HG02588 (cell line): ENCODE results near the gene MATN1.

ENCODE experiments used
- ATAC-seq: cut with Tn5 transposase; IDR thresholded peaks from one replicate; pipeline ENCODE4 v1.9.1; 2021; ENCODE audit warnings: mild to moderate bottlenecking, moderate library complexity; ENCODE audit not compliant: unreplicated experiment

Gene MATN1

GRCh38 chr1:30719406-30720270 is 3.7 kb downstream of the MATN1 start:
- ATAC-seq: no peak

DNA sequence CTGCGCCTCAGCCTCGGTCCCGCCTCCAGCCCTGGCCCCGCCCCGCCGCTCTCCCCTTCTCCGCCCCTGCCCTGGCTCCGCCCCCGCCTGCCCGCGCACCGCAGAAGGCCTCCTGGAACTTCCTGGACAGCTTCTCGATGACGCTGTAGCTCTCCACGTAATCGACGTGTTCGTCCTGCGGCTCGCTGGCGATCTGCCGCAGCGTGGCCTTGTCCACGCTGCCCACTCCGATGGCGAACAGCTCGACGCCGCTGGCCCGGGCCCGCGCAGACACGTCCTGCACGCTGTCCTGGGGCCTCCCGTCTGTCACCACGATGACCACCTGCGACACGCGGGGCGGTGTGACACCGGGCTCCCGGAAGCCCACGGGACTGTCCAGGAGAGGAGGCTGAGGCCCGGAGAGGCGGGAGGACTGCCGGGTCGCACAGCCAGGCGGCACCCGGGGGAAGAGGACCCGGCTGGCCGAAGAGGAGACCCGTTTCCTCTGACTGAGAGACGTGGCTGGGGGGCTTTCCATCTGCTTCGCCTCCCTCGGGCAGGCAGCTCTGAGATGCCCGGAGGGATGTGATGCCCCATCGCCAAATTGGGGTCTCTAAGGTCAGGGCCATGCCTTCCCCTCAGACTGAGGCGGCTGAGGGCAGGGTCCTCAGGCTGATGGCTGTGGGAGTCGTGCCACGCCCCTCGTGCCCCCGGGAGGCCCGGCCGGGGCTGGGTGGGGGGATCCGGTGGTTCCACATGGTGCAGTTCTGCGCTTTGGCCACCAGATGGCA is 4.6 kb downstream of the MATN1 start:
- ATAC-seq: peak; percentile 52

DNA sequence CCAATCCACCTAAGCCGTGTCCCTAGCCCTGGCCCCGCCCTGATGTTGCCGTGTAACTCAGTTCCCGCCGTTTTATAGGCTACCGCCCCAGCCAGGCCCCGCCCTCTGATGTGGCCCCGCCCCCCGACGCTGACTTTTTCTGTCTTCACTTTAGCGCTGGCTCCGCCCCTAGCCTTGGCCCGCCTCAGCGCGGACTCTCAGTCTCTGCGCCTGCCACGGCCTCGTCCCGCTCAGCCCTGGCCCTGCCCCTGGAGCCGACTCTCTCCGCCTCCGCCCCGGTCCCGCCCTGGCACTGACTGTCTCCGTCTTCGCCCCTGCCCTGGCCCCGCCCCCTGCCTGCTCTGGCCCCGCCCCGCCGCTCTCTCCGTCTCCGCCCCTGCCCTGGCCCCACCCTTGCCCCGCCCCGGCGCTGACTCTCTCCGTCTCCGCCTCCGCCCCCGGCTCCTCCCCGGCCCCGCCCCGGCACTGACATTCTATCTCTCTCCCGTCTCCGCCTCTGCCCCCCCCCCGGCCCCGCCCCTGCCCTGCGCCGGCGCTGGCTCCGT is 5.2 kb downstream of the MATN1 start:
- ATAC-seq: peak; percentile 77

DNA sequence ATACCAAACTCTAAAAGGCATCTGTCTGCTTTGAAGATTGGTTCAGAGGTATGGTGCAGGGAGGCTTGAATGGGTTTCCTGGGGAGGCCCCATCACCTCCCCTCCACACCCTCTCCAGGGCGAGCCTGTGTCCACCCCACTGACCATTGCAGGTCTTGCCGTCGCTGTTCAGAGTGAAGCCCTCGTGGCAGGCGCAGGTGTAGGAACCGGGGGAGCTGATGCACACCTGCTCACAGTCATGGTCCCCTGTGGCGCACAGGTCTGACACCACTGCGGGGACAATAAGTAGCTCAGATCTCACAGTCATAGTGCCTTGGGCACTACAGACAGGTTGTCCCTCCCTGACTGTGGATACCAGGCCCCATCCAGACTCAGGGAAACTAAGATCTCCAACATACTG is 6.7 kb downstream of the MATN1 start:
- no peak for ATAC-seq

DNA sequence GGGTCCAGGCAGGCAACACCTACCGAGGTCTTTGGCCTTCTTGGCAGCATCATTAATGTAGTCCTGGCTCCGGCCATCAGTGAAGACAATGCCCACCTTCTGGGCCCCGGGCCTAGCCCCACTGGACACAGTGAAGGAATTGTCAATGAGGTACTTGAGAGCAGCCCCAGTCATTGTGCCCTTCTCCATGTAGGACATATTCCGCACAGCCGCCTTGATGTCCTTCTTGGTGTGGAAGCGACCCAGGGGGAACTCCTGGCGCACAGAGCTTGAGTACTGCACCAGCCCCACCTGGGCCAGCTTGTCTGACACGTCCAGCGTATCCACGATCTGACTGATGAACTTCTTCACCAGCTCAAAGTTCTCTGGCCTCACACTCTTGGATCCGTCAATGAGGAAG is 7.5 kb downstream of the MATN1 start:
- ATAC-seq: no peak

GRCh38 chr1:30715216-30715615 is 8.2 kb downstream of the MATN1 start:
- ATAC-seq: no peak

DNA sequence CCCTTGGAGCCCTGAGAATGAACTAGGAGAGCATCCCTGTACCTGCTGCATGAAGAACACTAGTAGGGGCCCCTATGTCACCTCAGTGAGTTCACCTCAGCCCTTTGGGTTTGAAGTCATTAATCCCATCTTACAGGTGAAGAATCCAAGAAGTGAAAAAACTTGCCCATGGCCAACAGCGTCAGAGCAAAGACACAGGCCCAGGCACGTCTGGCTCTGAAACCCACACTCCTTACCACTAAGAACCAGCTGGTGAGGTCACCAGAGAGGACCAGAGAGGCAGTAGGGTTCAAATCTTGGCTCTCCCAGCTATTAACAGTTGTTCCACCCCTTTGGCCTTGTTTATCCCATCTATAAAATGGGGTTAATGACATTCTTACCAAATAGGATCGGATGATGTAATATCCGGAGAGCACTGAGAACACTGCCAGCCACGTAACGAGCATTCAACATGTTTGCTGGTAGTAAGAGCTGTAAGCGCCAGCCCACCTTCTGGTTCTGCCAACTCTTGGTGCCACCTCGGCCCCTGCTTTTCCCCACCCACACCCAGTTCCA is 8.8 kb downstream of the MATN1 start:
- ATAC-seq: no peak

DNA sequence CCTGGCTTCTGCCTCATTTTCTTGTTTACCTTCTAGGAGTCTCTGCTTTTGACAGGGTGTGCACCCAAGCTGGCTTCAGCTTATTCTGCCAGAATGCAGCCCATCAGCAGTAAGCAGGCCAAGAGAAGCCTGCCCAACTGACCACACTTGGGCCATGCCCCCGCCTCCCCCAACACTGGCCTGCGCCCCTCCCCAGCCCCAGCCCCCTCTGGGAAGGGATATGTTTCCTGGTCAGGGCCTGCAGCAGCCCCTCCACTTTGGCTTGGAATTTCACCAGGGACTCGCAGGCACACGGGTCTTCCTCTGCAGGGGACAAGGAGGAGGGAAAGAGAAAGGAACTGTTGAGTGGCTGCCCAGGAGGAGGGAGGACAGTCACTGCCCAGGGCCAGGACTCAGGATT is 9.4 kb downstream of the MATN1 start:
- no peak for ATAC-seq

DNA sequence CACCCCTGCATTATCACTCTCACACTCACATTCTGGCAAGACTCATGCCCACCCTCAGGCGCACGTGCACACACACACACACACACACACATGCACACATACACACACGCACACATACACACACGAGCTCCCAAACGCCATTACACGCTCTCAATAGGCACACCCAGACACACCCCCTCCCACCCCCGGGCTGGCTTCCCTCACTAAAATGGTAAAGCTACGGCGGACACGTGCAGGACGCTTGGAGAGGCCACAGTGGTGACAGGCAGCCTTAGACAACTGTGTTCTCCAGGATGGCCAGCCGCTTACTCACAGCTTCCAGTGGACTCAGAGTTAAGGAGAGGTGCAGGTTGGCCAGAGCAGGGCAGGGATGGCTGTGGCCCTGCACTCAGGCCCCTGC is 10.1 kb downstream of the MATN1 start:
- no peak for ATAC-seq

DNA sequence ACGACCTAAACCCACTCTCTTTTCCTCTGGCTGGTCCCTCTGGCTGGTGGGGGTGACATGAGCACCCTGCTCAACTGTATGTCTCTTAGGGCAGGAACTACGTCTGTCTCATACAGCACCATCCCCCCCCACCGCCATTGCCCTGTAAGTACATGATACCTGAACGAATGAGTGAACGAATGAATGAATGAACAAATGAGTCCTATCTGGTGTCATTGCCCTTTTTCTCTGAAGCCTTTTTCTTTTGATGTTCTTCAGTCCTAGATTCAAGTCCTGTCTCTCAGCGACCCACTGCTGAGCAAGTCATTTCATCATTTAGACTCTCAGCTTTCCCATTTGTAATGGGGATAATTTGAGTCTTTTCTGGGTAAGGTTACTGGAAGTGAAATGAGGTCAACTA is 10.8 kb downstream of the MATN1 start:
- ATAC-seq: no peak

DNA sequence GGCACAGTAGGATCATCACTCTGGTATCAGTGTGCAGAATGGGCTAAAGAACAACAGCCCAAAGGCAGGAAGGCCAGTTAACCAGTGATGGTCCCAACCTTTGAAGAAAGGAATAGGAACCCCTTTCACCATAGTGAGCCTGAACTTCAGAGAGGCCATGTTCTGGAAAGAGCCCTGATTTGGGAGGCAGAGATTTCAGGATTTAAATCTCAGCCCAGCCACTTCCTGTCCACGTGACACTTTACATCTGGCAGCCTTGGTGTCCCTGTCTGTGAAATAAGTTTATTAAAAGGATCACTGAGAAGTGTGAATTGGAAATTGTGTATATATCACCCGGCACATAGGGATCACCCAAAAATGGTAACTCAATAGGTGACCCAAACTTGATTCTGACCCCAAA is 13.0 kb downstream of the MATN1 start:
- no peak for ATAC-seq

DNA sequence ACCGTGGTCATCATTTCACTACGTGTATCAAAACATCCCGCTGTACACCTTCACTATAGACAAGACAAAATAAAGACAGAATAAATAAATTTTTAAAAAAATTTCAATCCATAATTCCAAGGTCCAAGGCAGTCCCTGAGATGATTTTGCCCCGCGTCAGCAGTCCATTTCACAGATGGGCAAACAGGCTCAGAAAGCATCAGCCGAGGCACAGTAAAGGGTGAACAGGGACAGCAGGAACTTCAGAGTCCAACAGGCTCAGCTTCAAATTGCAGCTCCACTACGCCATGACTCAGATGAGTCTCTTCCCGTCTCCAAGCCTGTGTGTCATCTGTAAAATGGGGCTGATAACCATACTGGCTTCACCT is 15.0 kb downstream of the MATN1 start:
- no peak for ATAC-seq

- no peak for ATAC-seq
Observed at GRCh38 chr1:30707412-30708360, 15.7 kb downstream of the MATN1 start.

DNA sequence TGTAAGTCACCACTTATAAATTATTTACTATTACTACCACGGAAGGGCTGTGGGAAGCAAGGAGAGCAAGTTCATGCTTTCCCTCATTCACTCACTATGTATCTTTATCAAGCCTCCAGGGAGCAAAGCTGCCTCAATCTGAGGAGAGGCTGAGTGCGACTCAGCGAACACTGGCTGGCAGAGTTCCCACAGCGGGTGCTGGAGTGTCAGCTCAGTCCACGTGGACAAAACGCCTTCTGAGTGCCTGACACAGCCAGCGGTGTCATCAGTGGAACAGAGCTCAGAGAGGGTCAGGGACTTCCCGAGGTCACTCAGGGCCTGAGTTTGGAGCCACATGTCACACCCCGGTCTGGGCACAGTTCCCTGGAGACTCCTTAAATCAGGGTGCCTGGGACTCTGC is 16.9 kb downstream of the MATN1 start:
- ATAC-seq: no peak

DNA sequence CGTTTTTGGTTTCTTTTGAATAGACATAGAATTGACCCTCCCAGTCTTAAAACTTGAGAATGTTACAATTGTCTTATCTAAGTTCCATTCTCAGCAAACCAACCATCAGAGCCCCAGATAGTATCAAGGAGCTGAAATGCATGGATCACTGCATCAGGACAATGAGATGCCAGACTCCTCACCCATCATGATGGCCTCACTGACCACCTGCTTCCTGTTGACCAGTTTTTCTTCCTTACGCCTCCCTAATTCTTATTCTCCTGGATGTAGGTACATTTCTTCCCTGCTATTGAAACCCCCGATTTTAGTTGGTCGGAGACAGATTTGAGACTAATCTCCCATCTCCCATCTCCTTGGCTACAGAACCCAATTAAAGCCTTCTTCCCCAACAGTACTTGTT is 17.7 kb downstream of the MATN1 start:
- no peak for ATAC-seq

- no peak for ATAC-seq
Observed at GRCh38 chr1:30704765-30705509, 18.4 kb downstream of the MATN1 start.

- ATAC-seq: no peak
Observed at GRCh38 chr1:30704271-30704670, 19.1 kb downstream of the MATN1 start.

DNA sequence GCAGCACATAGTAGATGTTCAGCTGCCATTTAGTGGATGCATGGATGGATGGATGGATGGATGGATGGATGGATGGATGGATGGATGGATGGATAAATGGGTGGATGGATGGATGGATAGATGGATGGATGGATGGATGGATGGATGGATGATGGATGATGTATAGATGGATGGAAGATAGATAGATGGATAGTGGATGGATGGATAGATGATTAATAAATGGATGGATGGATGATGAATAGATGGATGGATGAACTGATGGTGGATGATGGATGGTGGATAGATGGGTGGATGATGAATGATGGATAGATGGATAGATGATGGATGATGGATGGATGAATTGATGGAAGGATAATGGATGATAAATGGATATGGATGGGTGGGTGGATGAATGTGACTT is 20.6 kb downstream of the MATN1 start:
- no peak for ATAC-seq

- ATAC-seq: no peak
Observed at GRCh38 chr1:30701258-30701633, 22.1 kb downstream of the MATN1 start.
